Gastrocnemius medialis (tissue), 4 donors: ENCODE data around the gene CCND1. TPM values are rescaled to one million over a fixed set of nuclear protein-coding genes. Genes with fewer than 3 reads are reported as not detected.

ENCODE experiments used
- ATAC-seq, 2 donors: fragments of 150-250 bp; one replicate each; pipeline ENCODE4 v1.9.1; 2016
- DNase-seq, 2 donors: peaks; one replicate each; pipeline ENCODE4 v3.0.0-alpha.2; 2019
- H3K27ac ChIP-seq, 4 donors: fragments of 200-600 bp; sonication (generic); 1 replicate in 1 of 4; 2 replicates in 3 of 4; pipeline ENCODE4 v1.5.1; 2016 to 2018; ENCODE audit warnings: mild to moderate bottlenecking in 2 of 4, moderate library complexity in 1 of 4
- H3K27me3 ChIP-seq, 3 donors: fragments of 200-600 bp; sonication (generic) in 2 of 3; 1 replicate in 1 of 3; 2 replicates in 2 of 3; pipeline versions ENCODE4 v1.5.1 to v1.6.0; 2016 to 2019; ENCODE audit warnings: mild to moderate bottlenecking in 1 of 3, moderate library complexity in 1 of 3
- H3K36me3 ChIP-seq, 2 donors: fragments of 200-600 bp; sonication (generic) in 1 of 2; one replicate each; pipeline ENCODE4 v1.5.1; 2017 to 2018
- H3K4me1 ChIP-seq, 2 donors: fragments of 200-600 bp; sonication (generic) in 1 of 2; one replicate each; pipeline ENCODE4 v1.5.1; 2016 to 2017; ENCODE audit warnings: mild to moderate bottlenecking in 2 of 2
- H3K4me3 ChIP-seq, 4 donors: fragments of 200-600 bp; sonication (generic) in 3 of 4; 1 replicate in 1 of 4; 2 replicates in 3 of 4; pipeline ENCODE4 v1.5.1; 2016 to 2019; ENCODE audit warnings: mild to moderate bottlenecking in 2 of 4
- H3K9me3 ChIP-seq, 3 donors: fragments of 200-600 bp; sonication (generic) in 2 of 3; 1 replicate in 1 of 3; 2 replicates in 2 of 3; pipeline ENCODE4 v1.5.1; 2016 to 2019
- POLR2A ChIP-seq, 2 donors: fragments of 450-650 bp; IDR thresholded peaks; one replicate each; pipeline ENCODE4 v1.6.1; 2017; ENCODE audit warnings: antibody characterized with exemption in 2 of 2, mild to moderate bottlenecking in 2 of 2, moderate library complexity in 2 of 2
- in situ Hi-C, 4 donors: fragments of 200-750 bp; cut with MboI; loops; one replicate each; pipeline versions ENCODE4 v1.15.0 to v1.8.0; 2017; ENCODE audit warnings: low sequenced_read_pairs in 4 of 4
- intact Hi-C: fragments of 100-400 bp; cut with DNase I; formaldehyde crosslinking; loops from one replicate; pipeline ENCODE4 v1.15.1; 2023; ENCODE audit warnings: low total_unique reads
- total RNA-seq, 4 donors: library from RNA; depleted of rRNA; stranded (reverse); fragments of >200 nt; gene quantifications; one replicate each; pipeline versions ENCODE4 v1.1.0 to v1.2.3, GENCODE V29; 2016
- TF ChIP-seq, protein P1 (sequence below), 5 experiments: fragments of 450-650 bp in 3 of 5; fragments of 200-600 bp in 2 of 5; sonication (generic) in 2 of 5; IDR thresholded peaks in 4 of 5; conservative IDR thresholded peaks in 1 of 5; 1 replicate in 4 of 5; 2 replicates in 1 of 5; pipeline ENCODE4 v1.5.1; 2016 to 2019; ENCODE audit warnings: antibody characterized with exemption in 5 of 5, mild to moderate bottlenecking in 3 of 5, moderate library complexity in 3 of 5

CCND1 gene
- total RNA-seq, 4 donors from 2014 or later = 1.3 to 4.6 (median 3.2) TPM

- H3K36me3 ChIP-seq = no peaks in the 10 kb centered on the region
- no peak for TF ChIP-seq POLR2A (IDR thresholded peaks at IDR 0.05)
- TF ChIP-seq, protein P1, sequence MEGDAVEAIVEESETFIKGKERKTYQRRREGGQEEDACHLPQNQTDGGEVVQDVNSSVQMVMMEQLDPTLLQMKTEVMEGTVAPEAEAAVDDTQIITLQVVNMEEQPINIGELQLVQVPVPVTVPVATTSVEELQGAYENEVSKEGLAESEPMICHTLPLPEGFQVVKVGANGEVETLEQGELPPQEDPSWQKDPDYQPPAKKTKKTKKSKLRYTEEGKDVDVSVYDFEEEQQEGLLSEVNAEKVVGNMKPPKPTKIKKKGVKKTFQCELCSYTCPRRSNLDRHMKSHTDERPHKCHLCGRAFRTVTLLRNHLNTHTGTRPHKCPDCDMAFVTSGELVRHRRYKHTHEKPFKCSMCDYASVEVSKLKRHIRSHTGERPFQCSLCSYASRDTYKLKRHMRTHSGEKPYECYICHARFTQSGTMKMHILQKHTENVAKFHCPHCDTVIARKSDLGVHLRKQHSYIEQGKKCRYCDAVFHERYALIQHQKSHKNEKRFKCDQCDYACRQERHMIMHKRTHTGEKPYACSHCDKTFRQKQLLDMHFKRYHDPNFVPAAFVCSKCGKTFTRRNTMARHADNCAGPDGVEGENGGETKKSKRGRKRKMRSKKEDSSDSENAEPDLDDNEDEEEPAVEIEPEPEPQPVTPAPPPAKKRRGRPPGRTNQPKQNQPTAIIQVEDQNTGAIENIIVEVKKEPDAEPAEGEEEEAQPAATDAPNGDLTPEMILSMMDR (IDR thresholded peaks at IDR 0.05 in 4 of 5, conservative IDR thresholded peaks at IDR 0.05 in 1 of 5) = no peak
- no peak overlapping the region for H3K27ac ChIP-seq
- in situ Hi-C loops (loop anchor here in 2 of 4 donors (25.0 kb wide), 2 partner anchors 362 to 537 kb away; partner anchors contain the start of gene MYEOV (in 1 of the 2)), intact Hi-C loops (no loop called here)
- H3K27me3 ChIP-seq = peaks cover 0 to under 1% (median 0%) of the 10 kb centered on the region in 3 donors
- DNase-seq (no peak), ATAC-seq (no peak)
- H3K9me3 ChIP-seq = no peaks in the 10 kb centered on the region
- H3K4me3 ChIP-seq = no peak overlapping the region
- peaks cover 0 to 5% of the 10 kb centered on the region in 2 donors for H3K4me1 ChIP-seq
Observed at GRCh38 chr11:69649576-69649900, 8.6 kb downstream of the CCND1 start.

- intact Hi-C loops = no loop called here
- in situ Hi-C loops = loop anchor here in 2 of 4 donors (10.0 to 25.0 kb wide), 2 partner anchors 535 to 538 kb away; no protein-coding TSS in a partner anchor
Observed at GRCh38 chr11:69650081-69650831, 9.3 kb downstream of the CCND1 start.

DNA sequence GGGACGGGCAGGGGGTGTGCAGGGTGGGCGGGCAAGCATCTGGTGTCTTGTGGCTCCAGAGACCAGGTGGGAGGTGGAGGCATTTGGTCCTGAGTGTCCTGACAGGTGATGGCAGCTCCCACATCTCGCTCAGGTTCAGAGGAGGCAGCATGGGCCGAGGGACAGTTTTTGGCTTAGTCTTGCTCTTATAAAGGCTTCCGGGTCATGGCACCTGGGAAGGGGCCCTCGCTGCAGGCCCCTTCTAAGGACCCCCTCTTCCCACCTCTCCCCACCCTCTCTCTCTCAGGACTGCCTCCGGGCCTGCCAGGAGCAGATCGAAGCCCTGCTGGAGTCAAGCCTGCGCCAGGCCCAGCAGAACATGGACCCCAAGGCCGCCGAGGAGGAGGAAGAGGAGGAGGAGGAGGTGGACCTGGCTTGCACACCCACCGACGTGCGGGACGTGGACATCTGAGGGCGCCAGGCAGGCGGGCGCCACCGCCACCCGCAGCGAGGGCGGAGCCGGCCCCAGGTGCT lies 9.9 kb downstream of the CCND1 start:
- TF ChIP-seq, protein P1 (IDR thresholded peaks at IDR 0.05 in 4 of 5, conservative IDR thresholded peaks at IDR 0.05 in 1 of 5) = no peak
- in situ Hi-C loops = loop anchor here in 2 of 4 donors (10.0 to 25.0 kb wide), 2 partner anchors 536 to 539 kb away; no protein-coding TSS in a partner anchor
- H3K4me1 ChIP-seq = peaks cover 0 to 5% of the 10 kb centered on the region in 2 donors
- no peaks in the 10 kb centered on the region for H3K27me3 ChIP-seq
- H3K9me3 ChIP-seq = no peaks in the 10 kb centered on the region
- H3K36me3 ChIP-seq = no peaks in the 10 kb centered on the region
- no peak overlapping the region for H3K27ac ChIP-seq
- ATAC-seq (no peak), DNase-seq (no peak)
- intact Hi-C loops = no loop called here
- H3K4me3 ChIP-seq = no peak overlapping the region

More at GRCh38 chr11:69650081-69650831, 9.3 kb downstream of the CCND1 start:
- TF ChIP-seq, protein P1 (IDR thresholded peaks at IDR 0.05 in 4 of 5, conservative IDR thresholded peaks at IDR 0.05 in 1 of 5) = no peak
- no peak for TF ChIP-seq POLR2A (IDR thresholded peaks at IDR 0.05)
- no peak for ATAC-seq
- Histone ChIP-seq H3K36me3 (no peaks in the 10 kb centered on the region), H3K27ac (no peak overlapping the region), H3K4me1 (peaks cover 0 to 5% of the 10 kb centered on the region in 2 donors), H3K27me3 (no peaks in the 10 kb centered on the region), H3K4me3 (no peak overlapping the region), H3K9me3 (no peaks in the 10 kb centered on the region)
- no peak for DNase-seq

GRCh38 chr11:69651834-69652620 lies 11.1 kb downstream of the CCND1 start:
- Histone ChIP-seq H3K27ac (no peak overlapping the region), H3K4me3 (no peak overlapping the region), H3K27me3 (no peaks in the 10 kb centered on the region), H3K36me3 (no peaks in the 10 kb centered on the region), H3K4me1 (peaks cover 0 to 5% of the 10 kb centered on the region in 2 donors), H3K9me3 (no peaks in the 10 kb centered on the region)
- intact Hi-C loops (no loop called here), in situ Hi-C loops (loop anchor here in 2 of 4 donors (10.0 to 25.0 kb wide), 2 partner anchors 537 to 540 kb away; no protein-coding TSS in a partner anchor)
- no peak for ATAC-seq
- no peak for DNase-seq
- TF ChIP-seq, protein P1 (IDR thresholded peaks at IDR 0.05 in 4 of 5, conservative IDR thresholded peaks at IDR 0.05 in 1 of 5) = no peak
- no peak for TF ChIP-seq POLR2A (IDR thresholded peaks at IDR 0.05)
